Stimulated activated naive CD4-positive, alpha-beta T cell (primary cell): Measurements from ENCODE around the gene ALG12.

ENCODE experiments used
- DNase-seq, 6 experiments: peaks; one replicate each; lab custom pipeline; 2025; lab: John Stamatoyannopoulos, UW

The ALG12 gene

DNA sequence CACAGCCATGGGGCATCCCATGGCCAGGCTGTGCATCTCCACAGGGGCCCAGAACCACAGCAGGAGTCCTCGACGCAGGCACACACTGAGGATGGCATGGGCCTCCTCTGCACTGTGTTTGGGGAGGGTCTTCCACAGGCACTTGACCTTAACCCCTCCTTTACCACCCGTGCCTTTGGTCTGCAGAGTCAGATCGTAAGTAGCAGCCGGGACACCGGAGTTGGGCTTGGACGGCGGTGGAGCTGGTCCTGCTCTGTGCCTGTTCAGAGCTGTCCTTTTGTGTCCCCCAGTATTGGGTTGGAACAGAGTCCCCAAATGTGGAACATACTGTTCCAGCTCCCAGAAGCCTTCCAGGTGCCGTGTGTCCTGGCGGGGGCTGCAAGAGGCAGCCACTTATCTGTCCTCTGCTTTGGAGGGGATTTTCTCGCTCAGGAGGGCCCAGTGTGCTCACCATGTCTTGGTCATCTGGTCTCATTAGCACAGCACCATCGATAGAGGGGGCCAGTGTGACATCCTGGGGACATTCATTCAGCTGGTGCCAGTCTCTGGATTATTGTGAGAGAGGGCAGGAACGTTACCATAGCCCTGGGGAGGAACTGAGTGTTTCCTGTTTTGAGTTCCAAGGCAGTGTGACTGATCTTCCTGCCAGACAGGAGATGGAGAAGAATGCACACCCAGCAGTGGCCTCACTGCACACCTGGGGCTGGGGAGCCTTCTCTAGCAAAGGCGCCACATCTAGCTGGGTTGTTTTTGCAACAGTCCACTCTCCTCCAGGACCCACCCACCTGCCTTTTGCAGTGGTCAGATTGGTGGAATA lies 12.6 kb upstream of the ALG12 start:
- peak in 5 of 6 experiments; percentile 13 to 51 (median 35) for DNase-seq

DNA sequence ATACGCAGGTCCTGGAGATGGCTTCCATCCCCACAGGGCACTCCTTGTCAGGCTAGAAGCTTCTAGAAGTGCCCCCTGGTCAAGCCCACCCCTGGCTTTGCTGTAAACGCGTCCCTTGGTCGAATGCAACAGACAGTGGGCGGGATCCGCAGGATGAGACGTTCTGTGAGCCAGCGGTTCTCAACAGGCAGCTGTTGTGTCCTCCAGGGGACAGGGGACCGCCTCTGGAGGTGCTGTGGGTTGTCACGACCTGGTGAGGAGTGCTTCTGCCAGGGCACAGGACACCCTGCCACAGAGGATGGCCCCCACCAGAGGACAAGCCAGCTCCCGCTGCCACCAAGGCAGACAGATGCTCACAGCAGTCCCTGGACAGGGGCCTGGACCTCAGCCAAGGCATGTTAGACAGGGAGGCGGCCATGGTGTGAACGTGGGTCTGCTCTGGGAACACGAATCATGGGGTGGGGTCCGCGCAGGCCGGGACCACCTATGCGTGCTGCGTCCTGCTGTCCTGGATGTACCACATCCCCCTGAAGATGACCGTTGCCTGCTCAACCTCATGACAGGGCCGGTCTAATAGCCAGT lies 11.8 kb upstream of the ALG12 start:
- DNase-seq: no peak

DNA sequence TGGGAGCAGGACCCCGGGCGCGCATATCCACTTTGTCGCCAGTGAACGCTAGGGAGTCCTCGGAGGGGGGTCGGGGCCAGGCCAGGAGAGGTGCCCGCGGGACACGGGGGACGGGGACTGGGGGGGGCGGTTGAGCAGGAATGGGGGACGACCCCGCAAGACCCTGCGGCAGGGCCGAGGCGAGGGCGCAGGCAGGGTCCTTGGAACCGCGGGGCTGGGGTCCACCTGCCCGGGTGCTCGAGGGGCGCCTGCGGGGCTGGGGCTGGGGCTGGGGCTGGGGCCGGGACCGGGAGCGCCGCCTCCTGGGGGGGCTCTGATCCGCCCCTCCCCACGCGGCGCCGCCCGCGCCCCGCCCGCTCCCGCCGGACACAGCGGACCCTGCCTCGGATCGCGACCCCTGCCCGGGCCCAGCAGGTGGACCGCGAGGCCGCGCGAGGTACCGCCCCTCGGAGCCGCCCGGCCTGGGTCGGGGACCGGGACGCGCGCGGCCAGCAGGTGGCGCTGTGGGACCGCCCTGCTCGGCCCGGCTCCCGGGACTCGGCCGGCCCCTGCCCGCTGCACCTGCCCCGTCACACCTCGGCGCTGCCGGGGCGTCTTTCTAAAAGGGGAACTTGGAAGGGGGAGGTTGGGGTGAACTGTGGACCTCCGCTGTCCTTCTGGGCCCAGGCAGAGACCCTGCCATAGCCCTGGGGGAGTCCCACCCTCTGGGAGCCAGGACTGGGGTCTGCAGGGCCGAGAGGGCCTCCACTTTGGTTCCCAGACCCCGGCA lies 11.2 kb upstream of the ALG12 start:
- DNase-seq: peak; percentile 36 to 81 (median 68)

DNA sequence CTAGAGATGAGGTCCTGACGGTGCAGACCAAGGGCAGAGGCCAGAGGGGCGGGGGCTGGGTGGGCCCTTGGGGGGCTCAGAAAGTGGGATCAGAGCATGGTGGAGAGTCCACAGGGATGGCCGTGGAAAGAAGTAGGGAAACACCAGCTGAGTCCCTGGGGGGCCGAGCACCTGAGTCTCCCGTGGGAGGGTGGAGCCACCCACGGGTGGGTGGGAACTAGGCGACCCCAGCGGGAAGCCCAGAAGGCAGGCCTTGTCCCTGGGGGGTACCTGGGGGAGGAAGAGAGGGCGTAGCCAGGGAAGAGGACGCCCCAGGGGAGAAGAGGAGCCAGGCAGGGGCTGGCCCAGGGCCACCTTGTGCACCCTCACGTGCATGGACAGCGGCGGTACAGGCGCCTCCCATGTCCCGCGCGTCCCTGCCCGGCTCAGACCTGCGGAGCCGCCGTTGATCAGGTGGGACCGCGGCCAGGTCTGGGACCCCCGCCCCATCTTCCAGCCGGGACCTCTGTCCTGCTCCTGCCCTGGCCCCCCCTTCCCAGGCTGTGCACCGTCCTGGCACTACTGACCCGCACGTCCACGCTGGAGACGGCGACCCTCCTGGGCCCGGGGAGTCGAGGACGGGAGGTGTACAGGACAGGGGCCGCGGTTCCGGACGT lies 10.4 kb upstream of the ALG12 start:
- no peak for DNase-seq

DNA sequence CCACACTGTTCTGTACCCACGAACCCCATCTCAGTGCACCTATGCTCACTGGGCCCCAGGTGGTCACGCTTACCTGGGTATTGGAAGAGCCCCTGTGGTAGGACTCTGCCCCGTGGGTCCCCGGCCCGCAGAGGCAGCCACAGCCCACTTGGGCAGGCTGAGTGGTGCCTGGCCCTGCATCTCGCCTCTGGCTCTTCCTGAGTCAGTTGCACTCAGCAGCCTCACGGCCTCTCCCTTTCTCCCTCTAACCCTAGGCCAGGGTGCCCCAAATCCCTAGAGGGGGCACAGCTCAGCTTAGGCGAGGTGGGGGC lies 9.9 kb upstream of the ALG12 start:
- no peak for DNase-seq

DNA sequence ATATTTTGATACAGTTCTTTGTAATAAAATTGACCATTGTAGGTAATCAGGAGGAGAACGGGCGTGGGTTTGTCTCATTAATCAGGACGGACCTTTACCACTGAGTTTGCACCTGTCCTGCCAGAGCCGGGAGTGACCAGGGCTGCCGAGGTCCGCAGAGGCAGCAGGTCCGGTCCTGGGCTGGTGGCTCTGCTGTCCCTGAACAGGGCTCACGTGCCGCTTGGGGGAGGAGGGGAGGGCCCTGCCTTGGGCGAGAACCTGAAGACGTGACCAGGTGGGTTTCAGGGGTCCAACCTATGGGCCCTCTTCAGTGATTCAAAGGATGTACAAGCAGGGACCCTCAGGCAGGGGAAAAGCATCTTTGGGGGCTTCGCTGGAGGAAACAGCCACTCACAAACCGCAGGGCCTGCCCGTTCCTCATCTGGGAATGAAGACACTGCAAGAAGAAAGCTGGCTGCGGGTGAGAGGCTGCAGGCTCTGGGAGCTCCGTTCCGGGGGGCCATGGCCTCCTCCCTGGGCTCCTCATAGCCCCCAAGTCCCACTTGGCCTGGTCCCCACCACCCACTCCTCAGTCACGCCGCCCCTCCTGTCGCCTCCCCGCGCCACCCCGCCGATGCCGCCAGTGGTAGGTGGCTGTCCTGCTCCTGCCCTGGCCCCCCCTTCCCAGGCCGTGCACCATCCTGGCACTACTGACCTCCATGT lies 9.4 kb upstream of the ALG12 start:
- no peak for DNase-seq

DNA sequence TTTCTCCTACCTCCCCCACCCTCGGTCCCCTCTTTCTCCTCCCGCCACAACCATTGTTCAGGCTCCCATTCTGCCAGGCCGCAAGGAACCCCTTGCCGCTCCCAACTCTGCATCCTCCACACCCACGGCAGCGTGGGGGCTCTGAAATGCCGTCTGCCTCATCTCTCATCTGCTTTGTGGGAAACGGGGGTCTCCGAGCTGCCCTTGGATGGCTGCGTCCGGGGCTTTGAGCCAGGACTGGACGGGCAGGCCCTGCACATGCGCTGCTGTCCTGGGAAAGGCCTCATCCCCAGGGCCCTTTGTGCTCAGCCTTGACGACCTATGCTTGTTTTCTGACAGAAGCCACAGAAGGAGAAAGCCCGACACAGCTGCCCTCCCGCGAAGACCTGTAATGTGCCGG lies 8.7 kb upstream of the ALG12 start:
- no peak for DNase-seq

DNA sequence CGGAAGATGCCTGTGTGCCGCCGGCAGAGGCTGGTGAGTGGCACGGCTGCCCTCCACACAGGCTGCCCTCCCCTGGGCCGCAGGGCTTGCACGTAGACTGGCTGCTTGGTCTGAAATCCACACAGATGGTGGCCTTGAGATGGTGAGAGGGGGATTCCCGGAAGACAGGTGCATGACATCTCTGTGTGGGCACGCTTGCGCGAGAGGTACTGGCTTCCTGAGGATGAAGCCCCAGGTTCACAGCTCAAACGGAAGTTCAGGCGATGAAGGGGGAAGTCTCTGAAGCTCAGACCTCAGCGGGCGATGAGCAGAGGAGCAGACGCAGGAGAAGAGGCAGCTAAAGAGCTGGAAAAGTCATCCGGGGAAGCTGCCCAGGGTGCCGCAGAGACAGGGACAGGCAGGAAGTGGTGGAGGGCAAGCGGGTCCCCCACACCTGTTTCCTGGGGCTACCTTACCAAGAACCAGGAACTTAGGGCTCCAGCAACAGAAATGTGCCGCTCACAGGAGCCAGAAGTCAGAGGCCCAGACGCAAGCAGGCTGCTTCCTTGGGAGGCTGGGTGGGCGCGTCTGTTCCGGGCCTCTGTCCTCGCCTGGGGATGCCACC lies 7.4 kb upstream of the ALG12 start:
- peak; percentile 65 to 78 (median 76) for DNase-seq

DNA sequence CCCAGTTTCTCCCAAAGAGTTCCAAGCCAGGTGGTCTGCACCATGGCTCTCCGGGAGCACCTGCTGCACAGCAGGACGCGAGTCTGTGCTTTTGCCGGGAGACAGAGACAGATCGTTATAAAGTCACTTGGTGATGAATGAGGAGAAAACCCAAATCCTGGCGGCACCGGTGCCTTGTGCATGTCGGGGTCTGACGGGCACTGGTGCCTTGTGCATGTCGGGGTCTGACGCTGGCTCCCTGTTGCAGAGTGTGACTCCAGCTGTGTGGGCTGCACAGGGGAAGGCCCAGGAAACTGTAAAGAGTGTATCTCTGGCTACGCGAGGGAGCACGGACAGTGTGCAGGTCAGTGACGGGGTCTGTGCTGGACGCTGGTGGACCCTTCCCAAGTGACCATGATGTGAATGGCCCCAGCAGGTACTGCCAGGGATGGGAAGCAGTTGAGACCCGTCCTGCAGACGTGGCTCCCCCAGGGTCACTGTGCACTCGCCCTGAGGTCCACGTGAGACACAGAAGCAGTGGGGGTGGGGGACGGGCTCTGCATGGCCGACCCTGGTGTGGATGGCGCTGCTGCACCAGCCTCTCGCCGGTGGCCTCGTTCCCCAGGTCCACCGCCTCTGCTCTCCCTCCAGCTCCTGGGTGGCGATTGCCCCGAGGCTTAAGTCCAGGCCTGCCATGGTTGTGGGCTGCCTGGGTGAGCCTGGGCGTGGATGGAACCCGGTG lies 6.0 kb upstream of the ALG12 start:
- DNase-seq: no peak

DNA sequence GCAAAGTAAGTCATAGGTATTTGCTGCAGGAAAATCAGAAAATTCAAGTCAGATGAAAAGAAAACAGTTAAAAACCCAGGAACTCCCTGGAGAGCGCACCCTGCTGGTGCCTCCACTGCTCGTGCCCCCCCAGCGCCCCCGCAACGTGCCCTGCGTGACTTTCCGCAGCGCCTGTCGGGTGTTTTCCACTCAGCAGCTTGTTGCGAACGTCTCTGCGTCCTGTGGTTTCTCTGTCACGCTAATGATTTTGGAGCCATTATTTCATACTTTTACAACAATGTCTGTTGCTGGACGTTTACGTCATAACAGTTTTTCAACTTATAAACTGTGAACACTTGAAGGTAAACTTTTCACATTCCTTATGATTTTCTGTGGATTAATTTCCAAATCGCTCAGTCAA lies 5.2 kb upstream of the ALG12 start:
- peak in 1 of 6 experiments; percentile 19 for DNase-seq

DNA sequence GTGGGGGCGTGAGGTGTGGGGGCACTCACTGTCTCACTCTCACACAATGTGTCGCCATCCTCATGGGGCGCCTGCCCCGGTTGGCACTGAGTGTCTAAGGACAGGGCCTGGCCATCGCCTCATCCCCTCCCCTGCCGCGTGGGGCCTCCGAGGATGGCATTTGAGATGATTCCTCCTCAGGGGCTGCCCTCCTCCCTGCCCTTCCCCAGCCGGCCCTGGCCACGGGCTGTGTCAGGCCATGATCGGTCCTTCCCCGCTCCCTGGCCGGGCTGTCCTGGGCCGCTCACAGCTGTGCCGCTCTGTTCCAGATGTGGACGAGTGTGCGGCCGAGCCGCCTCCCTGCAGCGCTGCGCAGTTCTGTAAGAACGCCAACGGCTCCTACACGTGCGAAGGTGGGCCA lies 4.7 kb upstream of the ALG12 start:
- no peak for DNase-seq

DNA sequence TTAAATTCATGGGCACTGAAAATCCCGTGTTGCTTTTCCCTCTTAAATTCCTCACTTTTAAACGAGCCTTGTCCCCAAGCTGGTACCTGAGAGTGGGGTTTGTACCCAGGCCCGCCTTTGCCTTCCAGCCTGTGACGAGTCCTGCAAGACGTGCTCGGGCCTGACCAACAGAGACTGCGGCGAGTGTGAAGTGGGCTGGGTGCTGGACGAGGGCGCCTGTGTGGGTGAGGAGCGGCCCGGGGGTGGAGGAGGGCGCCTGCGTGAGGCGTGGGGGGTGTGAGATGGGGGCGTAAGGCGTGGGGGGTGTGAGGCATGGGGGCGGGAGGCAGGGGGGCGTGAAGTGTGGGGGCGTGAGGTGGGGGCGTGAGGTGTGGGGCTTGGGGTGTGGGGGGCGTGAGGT lies 4.2 kb upstream of the ALG12 start:
- DNase-seq: no peak

DNA sequence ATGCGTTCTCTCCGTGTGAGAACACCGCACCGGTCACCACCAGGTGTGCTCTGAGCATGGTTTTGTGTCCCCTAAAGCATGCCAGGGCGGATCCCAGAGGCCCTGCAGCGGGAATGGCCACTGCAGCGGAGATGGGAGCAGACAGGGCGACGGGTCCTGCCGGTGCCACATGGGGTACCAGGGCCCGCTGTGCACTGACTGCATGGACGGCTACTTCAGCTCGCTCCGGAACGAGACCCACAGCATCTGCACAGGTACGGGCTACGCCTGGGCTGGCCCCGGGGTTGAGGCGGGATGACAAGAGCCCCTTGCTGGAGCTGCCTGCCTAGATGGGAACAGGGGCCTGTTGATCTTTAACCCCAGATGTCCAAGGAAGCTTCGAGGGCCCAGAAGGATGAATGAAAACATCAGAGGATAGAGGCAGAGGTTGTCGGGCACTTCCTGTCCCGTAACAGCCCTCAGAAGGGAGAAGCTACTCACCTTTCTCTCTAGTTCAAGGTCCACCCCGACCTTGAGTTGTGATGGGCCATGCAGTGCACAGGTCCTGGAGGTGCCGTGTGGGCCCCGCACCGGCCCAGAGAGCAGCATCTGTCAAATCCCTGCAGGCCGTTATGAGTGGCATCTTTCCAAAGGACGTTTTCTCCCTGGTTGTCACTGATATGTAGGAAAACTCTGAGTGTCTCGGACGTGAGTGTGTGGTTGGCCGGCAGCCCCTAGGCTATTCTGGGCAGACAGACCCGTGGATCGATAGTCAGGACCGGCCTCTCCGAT lies 3.5 kb upstream of the ALG12 start:
- DNase-seq: no peak

DNA sequence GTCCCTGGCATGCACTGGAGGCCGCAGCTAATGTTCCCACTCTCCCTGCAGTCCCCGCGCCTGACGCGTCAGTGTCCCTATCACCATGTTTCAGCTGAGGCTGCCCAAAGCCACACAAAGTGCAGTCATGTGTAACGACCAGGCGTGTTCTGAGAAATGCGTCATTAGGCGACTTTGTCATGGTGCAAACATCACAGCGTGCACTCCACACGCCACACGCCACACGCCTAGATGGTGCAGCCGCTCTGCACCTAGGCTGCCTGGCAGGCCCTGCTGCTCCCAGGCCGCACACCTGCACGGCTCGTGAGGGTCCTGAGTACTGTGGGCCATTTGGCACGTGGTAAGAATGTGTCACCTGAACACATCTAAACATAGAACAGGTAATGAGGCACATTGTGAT lies 2.6 kb upstream of the ALG12 start:
- DNase-seq: no peak

DNA sequence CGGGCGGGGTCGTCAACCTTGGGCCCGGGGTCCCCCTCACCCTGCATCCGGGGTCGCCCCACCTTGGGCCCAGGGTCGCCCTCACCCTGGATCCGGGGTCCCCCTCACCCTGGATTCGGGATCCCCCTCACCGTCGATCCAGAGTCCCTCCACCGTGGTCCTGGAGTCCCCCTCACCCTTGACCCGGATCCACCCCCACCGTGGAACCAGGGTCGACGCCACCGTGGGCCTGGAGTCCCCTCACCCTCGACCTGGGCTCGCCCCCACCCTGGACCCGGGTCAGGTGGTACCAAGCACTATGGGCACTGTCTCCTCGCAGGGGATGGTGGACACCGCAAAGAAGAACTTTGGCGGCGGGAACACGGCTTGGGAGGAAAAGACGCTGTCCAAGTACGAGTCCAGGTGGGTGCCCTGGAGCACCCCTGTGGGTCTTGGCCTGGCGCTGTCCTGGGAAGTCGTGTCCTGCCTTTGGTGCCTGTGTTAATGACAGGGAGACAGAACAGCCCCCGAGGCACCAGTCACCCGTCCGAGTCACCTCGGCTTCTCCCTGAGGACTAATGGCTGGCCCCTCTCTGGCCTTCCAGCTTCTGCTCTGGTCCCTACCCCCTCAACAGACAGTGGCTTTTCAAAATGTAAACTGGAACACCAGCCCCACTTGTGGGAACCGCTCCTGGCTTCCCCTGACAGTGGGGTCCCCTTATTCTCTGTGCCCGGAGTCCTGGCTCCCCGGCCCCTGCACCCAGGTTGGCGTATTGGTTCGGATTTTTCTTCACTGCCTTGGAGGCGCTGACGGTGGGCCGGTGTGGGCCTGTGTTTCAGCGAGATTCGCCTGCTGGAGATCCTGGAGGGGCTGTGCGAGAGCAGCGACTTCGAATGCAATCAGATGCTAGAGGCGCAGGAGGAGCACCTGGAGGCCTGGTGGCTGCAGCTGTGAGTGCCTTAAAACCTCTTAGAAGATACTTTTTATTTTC lies 958 bp upstream of the ALG12 start:
- no peak for DNase-seq

DNA sequence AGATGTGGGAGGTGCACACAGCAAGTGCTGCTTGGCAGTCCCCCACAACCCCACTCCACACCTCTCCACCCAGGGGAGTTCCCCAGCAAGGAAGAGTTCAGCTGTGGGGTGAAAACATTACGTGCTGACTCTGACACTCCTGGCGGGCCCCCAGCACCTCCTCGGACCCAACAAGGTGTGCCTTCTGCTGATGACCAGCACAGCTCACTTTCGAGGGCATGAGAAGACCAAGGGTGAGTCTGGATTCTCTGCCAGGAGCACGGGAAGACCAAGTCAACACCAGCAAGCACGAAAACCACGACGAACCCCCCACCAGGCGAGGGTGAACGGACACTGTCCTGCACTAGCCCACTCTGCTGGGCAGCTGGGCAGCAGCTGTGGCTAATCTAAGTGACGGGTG lies 1.4 kb downstream of the ALG12 start:
- no peak for DNase-seq

DNA sequence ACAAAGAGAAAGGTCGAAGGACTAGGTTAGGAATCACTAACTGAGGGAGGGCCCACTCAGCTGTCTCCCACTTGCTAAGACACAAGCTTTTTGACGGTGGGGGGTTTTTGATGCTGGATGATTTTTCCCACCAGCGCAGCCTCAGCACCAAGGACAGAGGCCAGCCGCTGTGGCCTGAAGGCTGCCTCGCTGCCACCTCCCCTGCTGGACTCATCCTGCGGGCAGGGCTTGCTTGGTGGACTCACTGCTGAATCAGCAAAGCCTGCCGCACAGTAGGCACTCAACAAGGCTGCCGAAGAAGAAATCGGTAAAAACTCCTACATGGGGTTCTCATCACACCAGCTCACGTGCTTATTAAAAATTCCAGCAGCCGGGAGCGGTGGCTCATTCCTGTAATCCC lies 2.6 kb downstream of the ALG12 start:
- DNase-seq: no peak

DNA sequence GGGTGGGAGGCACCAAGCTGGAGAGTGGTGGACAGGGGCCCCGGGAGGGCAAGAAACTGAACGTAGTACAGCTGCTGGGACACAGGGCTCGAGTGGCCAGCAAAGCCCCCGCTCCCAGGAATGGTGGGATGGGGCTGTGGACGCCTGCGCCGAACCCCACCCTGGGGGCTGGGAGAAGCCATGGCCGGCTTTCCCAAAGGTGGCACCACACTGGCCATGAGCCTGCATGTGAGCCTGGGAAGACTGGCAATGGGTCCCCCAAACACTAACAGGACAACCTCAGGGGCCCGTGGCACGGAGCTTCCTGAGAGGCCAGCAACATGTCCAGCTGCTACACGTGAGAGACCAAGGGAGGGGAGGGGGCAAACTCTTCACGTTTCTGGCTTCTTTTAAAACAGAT lies 4.0 kb downstream of the ALG12 start:
- DNase-seq: no peak

DNA sequence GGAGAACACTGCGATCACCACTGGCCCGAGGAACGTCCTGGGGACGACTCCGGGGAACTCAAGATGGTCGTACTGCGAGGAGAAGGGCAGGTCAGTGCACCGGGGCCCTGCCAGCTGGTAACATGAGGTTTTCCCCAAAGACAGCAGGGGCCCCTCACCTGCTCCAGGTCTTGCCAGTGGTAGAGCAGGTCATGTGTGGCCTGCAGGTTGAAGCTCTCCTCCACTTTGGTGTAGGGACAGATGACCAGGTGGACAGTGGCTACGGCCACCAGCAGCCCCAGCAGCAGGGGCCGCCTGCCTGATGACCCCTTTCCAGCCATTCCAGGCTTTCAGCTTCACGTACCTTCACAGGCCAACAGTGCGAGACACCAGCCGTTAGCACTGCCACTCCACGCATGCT lies 4.8 kb downstream of the ALG12 start:
- no peak for DNase-seq
